Midbrain (tissue), 1 donor: ENCODE data around the gene OR4Q3.
"Not testable (repeated sequence)": the region's sequence is repeated elsewhere in the genome, so short reads cannot be mapped to it uniquely, and the experiment has no call there.

Experiments
- DNase-seq: peaks from one replicate; lab custom pipeline; 2025; lab: John Stamatoyannopoulos, UW

The OR4Q3 gene

DNA sequence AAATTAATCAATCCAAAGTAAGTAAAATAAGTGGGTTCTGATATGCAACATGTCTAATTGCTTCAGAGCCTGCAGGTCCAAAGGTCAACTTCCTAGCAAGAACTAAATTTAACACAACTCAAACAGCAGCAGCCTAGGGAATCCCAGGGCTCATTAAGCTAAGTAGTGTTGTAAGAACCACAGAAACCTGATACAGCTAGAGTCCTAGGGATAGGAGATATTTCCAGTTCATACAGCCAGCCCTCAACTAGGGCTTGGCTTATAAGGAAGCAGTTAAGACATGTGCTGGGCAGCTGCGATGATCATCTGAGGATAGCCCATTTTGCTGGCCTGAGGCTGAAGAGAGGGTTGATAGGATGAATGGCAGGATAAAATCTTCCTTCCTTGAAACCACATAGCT lies at the start of gene OR4Q3:
Gene OR4Q3, plus strand, starts transcription at position 316 of the 400 bp plus-strand sequence.
- no peak for DNase-seq

DNA sequence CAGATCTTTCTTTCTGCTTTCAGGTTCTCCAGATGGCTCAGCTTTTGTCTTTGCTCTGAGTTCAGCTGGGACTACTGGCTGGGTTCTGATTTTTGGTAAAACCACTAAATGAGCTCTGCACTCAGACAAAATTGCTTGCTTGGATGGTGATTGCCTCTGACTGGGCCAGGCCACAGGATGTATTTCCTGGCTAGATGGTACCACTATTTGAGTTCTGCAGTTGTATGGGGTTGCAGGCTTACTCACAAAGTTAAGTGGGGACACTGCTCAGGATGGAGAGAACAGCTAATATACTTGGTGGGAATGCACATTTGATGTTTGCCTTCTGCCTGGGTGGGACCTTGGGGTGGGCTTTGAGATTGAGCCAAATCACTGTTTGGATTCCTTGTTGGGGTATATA lies 14.0 kb upstream of the OR4Q3 start:
- no peak for DNase-seq

DNA sequence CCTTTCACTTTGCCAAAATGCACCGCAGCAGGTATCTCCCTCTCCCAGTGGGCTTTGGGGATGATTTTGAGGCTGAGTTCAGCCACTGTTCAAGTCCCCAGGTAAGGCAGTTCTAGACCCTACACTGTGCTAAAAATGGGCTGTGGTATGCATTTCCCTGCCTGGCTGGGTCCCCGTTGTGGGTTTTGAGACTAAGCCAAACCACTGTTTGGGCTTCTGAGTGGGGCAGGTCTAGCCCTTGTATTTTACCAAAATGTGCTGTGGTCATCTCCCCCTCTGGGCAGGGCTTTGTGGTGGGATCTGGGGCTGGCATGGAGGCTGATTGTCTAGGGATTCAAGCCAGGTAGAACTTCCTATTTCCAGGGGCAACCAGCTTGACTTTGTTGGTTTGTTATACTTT lies 13.6 kb upstream of the OR4Q3 start:
- no peak for DNase-seq

DNA sequence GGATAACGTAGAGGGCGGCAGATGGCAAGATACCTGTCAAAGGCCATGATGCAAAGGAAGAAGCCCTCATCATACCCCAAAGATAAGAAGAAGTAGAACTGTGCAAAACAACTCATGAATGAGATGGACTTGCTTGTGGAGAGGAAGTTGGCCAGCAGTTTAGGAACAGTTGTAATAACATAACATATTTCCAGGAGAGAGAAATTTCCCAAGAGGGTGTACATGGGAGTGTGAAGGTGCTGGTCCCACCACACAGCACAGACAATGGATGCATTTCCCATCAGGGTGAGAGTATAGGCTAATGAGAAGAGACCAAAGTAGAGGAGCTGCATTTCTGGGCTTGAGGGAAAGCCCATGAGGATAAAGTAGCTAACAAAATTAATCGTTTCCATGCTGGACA lies 9.5 kb upstream of the OR4Q3 start:
- not testable (repeated sequence) for DNase-seq

DNA sequence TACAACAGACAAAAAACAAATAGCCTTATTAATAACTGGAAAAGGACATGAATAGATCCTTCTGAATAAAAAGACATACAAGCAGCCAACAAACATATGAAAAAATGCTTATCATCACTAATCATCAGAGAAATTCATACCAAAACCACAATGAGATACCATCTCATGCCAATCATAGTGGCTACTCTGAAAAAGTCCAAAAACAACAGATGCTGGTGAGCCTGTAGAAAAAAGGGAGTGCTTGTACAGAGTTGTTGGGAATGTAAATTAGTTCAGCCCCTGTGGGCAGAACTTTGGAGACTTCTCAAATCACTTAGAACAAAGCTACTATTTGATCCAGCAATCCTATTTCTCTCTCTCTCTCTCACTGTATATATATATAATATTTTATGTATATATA lies 8.9 kb downstream of the OR4Q3 start:
- not testable (repeated sequence) for DNase-seq

DNA sequence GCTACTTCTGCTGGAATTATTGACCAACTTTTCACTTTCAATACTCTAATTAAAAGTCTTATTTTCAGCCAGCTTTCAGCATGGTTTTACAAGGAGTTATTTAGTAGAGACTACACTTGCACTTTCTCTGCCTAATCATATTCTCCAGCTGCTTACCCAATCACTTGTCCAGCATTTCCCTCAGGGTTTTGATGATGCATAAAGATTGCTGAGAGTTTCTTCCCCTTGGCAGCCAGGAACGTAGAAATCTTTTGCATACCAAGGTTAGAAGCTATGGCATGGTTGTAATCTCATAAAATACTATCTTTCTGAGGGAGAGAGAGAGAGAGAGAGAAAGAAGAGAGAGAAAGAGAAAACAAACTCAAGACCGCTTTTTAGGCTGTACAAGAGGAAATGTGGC lies 10.8 kb downstream of the OR4Q3 start:
- DNase-seq = no peak

DNA sequence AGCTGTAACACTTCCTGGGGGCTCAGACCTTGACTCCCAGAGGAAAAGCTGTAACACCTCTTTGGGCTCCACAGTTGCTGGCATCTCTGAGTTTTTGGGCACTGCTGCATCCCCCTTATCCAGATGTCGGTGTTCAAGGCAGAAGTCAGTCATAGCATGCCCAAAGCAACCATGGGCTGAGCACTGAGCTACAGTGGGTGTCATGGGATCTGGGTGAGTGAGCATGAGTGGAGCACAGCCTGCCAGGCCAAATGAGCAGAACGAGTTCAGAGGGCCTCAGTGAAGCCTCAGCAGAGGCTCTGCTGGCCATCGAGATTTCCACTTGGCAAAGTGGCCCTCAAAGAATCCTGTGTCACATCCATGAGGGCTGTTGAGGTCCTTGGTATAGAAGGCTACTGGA lies 28.1 kb downstream of the OR4Q3 start:
- DNase-seq = not testable (repeated sequence)

DNA sequence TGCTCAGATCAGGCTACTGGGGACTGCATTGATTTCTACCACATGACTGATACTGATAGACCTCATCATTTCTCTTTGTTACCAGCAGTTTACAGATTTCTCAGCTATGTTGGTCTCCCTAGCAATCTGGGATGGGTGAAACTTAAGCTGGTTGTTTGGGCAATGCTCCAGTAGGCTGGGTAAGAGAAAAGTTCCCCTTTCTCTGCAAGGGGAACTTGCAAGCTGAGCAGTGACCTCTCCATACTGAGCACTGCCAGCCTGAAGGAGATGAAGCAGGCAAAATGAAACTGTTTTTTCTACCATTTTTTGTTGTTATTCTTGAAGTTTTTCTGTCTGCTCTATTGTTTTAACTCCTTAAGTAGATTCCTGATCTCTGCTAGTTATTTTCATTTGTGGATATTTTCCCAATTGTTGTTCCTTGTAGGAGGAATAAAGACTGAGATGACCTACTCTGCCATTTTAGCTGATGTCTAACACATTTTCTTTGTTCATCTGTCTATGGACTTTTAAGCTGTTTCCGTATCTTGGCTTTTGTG lies 28.6 kb downstream of the OR4Q3 start:
- no peak for DNase-seq

DNA sequence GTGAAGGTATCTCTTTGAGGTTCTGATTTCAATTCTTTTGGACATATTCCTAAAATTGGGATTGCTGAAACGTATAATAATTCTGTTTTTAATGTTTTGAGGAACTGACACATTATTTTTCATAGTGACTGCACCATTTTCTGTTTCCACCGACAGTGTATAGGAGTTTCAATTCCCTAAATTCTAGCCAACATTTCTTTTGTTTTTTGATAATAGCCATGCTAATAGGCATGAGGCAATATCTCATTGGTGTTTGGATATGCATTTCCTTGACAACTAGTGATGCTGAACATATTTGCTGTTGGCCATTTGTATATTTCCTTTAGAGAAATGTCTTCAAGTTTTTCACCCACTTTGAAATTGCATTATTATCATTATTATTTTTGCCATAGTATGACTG lies 29.1 kb downstream of the OR4Q3 start:
- DNase-seq = not testable (repeated sequence)

DNA sequence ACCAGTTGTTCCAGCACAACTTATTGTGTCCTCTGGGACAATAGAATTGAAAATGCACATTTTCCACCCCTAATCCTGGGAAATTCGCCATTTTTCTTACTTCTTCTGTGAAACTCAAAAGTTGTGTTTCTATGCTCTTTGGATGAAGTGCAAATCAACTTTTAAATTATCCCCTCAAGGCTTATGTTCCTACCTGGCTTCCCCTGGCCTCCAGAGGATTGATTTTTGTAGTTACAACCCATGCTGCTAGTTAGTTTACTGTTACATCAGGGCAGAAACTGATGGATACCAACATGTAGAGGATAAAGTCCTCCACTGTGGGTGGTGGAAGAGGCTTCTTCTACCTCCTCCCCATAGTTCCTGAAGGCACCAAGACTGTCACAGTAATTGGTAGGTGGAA lies 29.8 kb downstream of the OR4Q3 start, which contains the start of gene OR4M1:
Gene OR4M1, plus strand, starts transcription at position 301 of the 400 bp plus-strand sequence. CDS start 6,819 bp downstream, outside the sequence.
- not testable (repeated sequence) for DNase-seq

DNA sequence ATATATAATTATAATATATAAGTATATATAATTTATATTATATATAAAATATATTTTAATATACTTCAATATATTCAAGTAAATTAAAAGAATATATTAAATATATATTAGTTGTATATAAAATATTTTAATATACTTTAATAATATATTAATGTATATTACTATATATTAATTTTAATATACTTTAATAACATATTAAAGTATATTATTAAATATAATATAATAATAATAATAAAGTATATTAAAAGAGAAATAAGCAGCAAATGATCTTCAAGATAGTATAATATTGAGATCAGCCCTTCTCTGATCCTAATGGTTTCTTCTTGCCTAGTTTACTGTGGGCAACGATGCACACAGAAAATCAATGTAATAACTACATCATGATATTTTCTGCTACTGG lies 32.2 kb downstream of the OR4Q3 start:
- DNase-seq = no peak

DNA sequence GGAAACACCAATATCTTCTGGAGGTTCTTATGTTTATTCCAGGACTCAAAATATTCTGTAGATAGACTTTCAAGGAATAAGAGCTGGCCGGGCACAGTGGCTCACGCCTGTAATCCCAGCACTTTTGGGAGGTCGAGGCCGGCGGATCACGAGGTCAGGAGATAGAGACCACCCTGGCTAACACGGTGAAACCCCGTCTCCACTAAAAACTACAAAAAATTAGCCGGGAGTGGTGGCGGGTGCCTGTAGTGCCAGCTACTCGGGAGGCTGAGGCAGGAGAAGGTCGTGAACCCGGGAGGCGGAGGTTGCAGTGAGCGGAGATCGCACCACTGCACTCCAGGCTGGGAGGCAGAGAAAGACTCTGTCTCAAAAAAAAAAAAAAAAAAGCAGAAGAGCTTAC lies 42.5 kb downstream of the OR4Q3 start:
- DNase-seq = not testable (repeated sequence)

DNA sequence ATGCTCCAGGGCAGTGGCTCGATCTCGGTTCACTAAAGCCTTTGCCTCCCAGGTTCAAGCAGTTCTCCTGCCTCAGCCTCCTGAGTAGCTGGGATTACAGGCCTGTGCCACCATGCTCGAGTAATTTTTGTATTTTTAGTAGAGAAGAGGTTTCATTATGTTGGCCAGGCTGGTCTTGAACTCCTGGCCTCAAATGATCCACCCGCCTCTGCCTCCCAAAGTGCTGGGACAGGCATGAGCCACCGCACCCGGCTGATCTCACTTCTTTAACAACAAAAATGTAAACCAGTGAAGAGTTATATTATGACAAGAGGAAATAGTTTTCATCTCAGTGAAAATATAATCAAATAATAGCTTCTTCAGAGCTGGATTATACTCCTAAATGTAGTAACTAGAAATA lies 43.9 kb downstream of the OR4Q3 start:
- not testable (repeated sequence) for DNase-seq

DNA sequence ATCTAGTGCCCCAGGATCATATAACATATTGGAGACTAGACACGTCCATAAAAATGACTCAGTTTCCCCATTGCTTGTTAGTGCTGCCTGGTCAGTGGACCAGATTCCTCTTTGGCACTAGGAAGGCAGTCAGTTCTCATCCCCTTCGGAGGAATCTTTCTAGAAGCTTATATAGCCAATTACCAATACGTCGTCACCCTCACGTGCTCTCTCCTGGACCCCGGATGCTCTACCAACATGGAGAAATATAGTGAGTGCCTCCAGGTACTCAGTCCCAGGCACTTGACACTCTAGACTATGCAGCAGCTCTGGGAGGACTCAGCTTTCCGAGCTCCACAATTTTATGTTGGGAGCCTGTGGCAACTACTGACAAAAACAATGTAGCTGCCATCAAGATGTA lies 44.8 kb downstream of the OR4Q3 start:
- DNase-seq = not testable (repeated sequence)

DNA sequence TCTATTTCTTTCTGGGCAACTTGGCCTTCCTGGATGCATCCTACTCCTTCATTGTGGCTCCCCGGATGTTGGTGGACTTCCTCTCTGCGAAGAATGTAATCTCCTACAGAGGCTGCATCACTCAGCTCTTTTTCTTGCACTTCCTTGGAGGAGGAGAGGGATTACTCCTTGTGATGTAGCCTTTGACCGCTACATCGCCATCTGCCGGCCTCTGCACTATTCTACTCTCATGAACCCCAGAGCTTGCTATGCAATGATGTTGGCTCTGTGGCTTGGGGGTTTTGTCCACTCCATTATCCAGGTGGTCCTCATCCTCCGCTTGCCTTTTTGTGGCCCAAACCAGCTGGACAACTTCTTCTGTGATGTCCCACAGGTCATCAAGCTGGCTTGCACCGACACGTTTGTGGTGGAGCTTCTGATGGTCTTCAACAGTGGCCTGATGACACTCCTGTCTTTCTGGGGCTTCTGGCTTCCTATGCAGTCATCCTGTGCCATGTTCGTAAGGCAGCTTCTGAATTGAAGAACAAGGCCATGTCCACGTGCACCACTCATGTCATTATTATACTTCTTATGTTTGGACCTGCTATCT lies 53.2 kb downstream of the OR4Q3 start:
- DNase-seq = not testable (repeated sequence)
